Measurements from ENCODE around the gene MZF1.

DNA sequence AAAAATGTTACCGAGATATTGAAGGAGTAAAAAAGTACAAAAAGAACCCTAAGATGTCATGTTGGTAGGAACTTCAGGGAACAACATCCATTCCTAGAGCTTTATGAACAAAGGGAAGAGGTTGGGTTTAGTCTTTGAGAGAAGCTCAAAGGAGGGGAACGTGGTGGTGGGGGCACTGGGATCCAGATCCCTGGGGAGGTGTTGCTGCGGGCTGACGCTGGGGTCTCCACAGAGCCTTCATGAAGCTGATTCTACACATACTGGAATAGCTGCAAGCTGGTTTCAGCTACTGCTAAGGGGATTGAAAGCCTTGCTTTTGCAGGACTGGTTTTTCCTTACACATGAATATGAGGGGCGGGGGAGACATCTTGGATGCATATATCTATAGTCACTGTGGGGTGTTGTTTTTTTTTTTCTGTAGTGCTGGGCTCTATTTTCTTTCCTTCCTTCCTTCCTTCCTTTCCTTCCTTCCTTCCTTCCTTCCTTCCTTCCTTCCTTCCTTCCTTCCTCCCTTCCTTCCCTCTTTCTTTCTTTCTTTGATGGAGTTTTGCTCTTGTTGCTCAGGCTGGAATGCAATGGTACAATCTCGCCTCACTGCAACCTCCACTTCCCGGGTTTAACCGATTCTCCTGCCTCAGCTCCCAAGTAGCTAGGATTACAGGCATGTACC, 6.5 kb upstream of the MZF1 start:
- TF ChIP-seq, protein P1, sequence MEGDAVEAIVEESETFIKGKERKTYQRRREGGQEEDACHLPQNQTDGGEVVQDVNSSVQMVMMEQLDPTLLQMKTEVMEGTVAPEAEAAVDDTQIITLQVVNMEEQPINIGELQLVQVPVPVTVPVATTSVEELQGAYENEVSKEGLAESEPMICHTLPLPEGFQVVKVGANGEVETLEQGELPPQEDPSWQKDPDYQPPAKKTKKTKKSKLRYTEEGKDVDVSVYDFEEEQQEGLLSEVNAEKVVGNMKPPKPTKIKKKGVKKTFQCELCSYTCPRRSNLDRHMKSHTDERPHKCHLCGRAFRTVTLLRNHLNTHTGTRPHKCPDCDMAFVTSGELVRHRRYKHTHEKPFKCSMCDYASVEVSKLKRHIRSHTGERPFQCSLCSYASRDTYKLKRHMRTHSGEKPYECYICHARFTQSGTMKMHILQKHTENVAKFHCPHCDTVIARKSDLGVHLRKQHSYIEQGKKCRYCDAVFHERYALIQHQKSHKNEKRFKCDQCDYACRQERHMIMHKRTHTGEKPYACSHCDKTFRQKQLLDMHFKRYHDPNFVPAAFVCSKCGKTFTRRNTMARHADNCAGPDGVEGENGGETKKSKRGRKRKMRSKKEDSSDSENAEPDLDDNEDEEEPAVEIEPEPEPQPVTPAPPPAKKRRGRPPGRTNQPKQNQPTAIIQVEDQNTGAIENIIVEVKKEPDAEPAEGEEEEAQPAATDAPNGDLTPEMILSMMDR (IDR thresholded peaks at IDR 0.05), result no peak
- no peak for TF ChIP-seq POLR2A (IDR thresholded peaks at IDR 0.05)

All from adrenal gland (tissue), 5 donors.